ENCODE measurements around the gene ADRA2B. TPM values are rescaled to one million over a fixed set of nuclear protein-coding genes. Genes with fewer than 3 reads are reported as not detected.

ADRA2B gene
- polyA plus RNA-seq, 2 of the 4 experiments (the other 2 are of a cell fraction) = 0.03 to 0.05 TPM

GRCh38 chr2:96109931-96110511 is 6.3 kb downstream of the ADRA2B start:
- CTCF ChIA-PET = interaction anchor here (0.8 to 9.6 kb wide), 6 partner anchors 8 to 117 kb away, joined by 3 to 126 read pairs (median 6); no protein-coding TSS in a partner anchor
- WGBS (ENCODE audit: missing lambda C conversion rate) = 88% methylated on average over 3 of the region's 3 CpGs
- Histone ChIP-seq H3K4me1 (no peaks in the 10 kb centered on the region), H3K4me2 (no peak overlapping the region), H3K9me3 (peaks cover 10% of the 10 kb centered on the region), H3K27ac (no peak overlapping the region), H3K4me3 (no peak overlapping the region)
- TF ChIP-seq CEBPB (IDR thresholded peaks at IDR 0.05) (no peak), FOXS1 (CRISPR knock-in tag; IDR thresholded peaks at IDR 0.05) (no peak), EHF (CRISPR knock-in tag; IDR thresholded peaks at IDR 0.05) (no peak), E2F6 (IDR thresholded peaks at IDR 0.05; ENCODE audit: borderline replicate concordance, low read depth) (no peak), HOXB5 (CRISPR knock-in tag; IDR thresholded peaks at IDR 0.05) (no peak), TP53 (CRISPR knock-in tag; IDR thresholded peaks at IDR 0.05) (no peak), HDAC2 (IDR thresholded peaks at IDR 0.05) (no peak), RFX5 (IDR thresholded peaks at IDR 0.05) (no peak), KDM5A (IDR thresholded peaks at IDR 0.05) (no peak), JUN (IDR thresholded peaks at IDR 0.05) (no peak), RNF2 (IDR thresholded peaks at IDR 0.05; ENCODE audit: borderline replicate concordance, low read depth) (no peak), CBX2 (IDR thresholded peaks at IDR 0.05; ENCODE audit: borderline replicate concordance, low read depth) (no peak), FOSB (CRISPR knock-in tag; IDR thresholded peaks at IDR 0.05) (no peak), FOSL2 (IDR thresholded peaks at IDR 0.05) (no peak), FOSL2 (CRISPR knock-in tag; IDR thresholded peaks at IDR 0.05) (no peak), BHLHE40 (IDR thresholded peaks at IDR 0.05; ENCODE audit: low read depth, low read length) (no peak)
- TF ChIP-seq, protein P1, sequence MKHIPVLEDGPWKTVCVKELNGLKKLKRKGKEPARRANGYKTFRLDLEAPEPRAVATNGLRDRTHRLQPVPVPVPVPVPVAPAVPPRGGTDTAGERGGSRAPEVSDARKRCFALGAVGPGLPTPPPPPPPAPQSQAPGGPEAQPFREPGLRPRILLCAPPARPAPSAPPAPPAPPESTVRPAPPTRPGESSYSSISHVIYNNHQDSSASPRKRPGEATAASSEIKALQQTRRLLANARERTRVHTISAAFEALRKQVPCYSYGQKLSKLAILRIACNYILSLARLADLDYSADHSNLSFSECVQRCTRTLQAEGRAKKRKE (CRISPR knock-in tag; IDR thresholded peaks at IDR 0.05; ENCODE audit: low read depth) = no peak
- TF ChIP-seq, protein P2, sequence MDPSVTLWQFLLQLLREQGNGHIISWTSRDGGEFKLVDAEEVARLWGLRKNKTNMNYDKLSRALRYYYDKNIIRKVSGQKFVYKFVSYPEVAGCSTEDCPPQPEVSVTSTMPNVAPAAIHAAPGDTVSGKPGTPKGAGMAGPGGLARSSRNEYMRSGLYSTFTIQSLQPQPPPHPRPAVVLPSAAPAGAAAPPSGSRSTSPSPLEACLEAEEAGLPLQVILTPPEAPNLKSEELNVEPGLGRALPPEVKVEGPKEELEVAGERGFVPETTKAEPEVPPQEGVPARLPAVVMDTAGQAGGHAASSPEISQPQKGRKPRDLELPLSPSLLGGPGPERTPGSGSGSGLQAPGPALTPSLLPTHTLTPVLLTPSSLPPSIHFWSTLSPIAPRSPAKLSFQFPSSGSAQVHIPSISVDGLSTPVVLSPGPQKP (IDR thresholded peaks at IDR 0.05; ENCODE audit: low read depth, low read length) = no peak
- POLR2A ChIA-PET = no interaction called here
- DNase-seq (ENCODE audit: low read depth in 1 of 2, low spot score in 1 of 2) (no peak), ATAC-seq (no peak), FAIRE-seq (no peak)

DNA sequence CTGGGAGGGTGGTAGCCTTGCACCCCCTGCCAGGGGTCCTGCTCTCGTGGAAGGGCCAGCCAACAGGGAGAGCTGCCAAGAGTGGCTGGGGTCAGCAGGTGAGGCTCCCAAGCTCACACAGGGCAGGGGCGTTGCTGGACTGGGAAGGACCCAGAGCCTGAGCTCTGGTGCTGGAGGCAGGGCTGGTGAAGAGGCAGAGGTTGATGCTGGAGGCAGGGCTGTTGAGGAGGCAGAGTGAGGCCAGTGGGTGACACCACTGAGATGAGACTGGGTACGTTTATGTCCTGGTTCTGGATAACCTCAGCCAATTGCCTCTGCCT is 7.0 kb downstream of the ADRA2B start:
- TF ChIP-seq USF2 (IDR thresholded peaks at IDR 0.05) = no peak
- no peak for TF ChIP-seq KDM5A (IDR thresholded peaks at IDR 0.05)
- TF ChIP-seq EHMT2 (IDR thresholded peaks at IDR 0.05; ENCODE audit: low read depth) = no peak
- TF ChIP-seq, protein P3, sequence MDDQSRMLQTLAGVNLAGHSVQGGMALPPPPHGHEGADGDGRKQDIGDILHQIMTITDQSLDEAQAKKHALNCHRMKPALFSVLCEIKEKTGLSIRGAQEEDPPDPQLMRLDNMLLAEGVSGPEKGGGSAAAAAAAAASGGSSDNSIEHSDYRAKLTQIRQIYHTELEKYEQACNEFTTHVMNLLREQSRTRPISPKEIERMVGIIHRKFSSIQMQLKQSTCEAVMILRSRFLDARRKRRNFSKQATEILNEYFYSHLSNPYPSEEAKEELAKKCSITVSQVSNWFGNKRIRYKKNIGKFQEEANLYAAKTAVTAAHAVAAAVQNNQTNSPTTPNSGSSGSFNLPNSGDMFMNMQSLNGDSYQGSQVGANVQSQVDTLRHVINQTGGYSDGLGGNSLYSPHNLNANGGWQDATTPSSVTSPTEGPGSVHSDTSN (IDR thresholded peaks at IDR 0.05) = no peak
- TF ChIP-seq EP300 (IDR thresholded peaks at IDR 0.05) = no peak
- no peak for TF ChIP-seq SREBF2 (IDR thresholded peaks at IDR 0.05)
- TF ChIP-seq CEBPB (IDR thresholded peaks at IDR 0.05) = no peak
- TF ChIP-seq CHD4 (IDR thresholded peaks at IDR 0.05; ENCODE audit: borderline replicate concordance) = no peak
- no peak for TF ChIP-seq GATA3 (IDR thresholded peaks at IDR 0.05; ENCODE audit: borderline replicate concordance)
- no peak for TF ChIP-seq MAZ (IDR thresholded peaks at IDR 0.05; ENCODE audit: borderline replicate concordance, low read depth, low read length)
- TF ChIP-seq RNF2 (IDR thresholded peaks at IDR 0.05; ENCODE audit: borderline replicate concordance, low read depth) = no peak
- no peak for TF ChIP-seq MAFK (IDR thresholded peaks at IDR 0.05; ENCODE audit: partially characterized antibody)
- TF ChIP-seq TP53 (CRISPR knock-in tag; IDR thresholded peaks at IDR 0.05) = no peak
- no peak for TF ChIP-seq E2F6 (IDR thresholded peaks at IDR 0.05; ENCODE audit: borderline replicate concordance, low read depth)
- TF ChIP-seq JUNB (IDR thresholded peaks at IDR 0.05) = no peak
- no peak for TF ChIP-seq EHF (CRISPR knock-in tag; IDR thresholded peaks at IDR 0.05)
- DNase-seq (ENCODE audit: low read depth in 1 of 2, low spot score in 1 of 2) (no peak), ATAC-seq (no peak), FAIRE-seq (no peak)
- 58% methylated on average over 3 of the region's 3 CpGs for WGBS (ENCODE audit: missing lambda C conversion rate)
- Histone ChIP-seq H3K27ac (no peak overlapping the region), H3K4me2 (no peak overlapping the region), H3K4me1 (no peaks in the 10 kb centered on the region), H3K9me3 (peaks cover 12% of the 10 kb centered on the region), H3K4me3 (no peak overlapping the region)
- CTCF ChIA-PET = interaction anchor here (1.3 to 15.3 kb wide), 5 partner anchors 5 to 117 kb away, joined by 3 to 126 read pairs (median 7); partner anchors contain the start of gene ADRA2B
- POLR2A ChIA-PET = no interaction called here
